Caco-2 (cell line): ENCODE data around the gene CDKN2B-AS1. TPM values are rescaled to one million over a fixed set of nuclear protein-coding genes. Genes with fewer than 3 reads are reported as not detected.

Experiments used
- BruUV-seq: library from RNA; stranded (reverse); fragments of 400-500 nt; replicated peaks from 2 replicates; lab custom pipeline; 2021; lab: Mats Ljungman, UMichigan
- CTCF ChIA-PET: fragments of 300-600 bp; sonication (Branson Sonifier 250); formaldehyde crosslinking; loops from one replicate; lab custom pipeline; 2022; ENCODE audit warnings: antibody characterized with exemption; lab: Charles Lee
- POLR2A ChIA-PET: fragments of 300-600 bp; sonication (Branson Sonifier 250); formaldehyde crosslinking; loops from one replicate; lab custom pipeline; 2022; ENCODE audit warnings: antibody characterized with exemption; lab: Charles Lee
- DNase-seq, 2 experiments: peaks; one replicate each; pipeline versions ENCODE4 v3.0.0 to v3.0.0-alpha.2; 2020 to 2022
- H3K27me3 ChIP-seq: replicated peaks from 2 replicates; pipeline ENCODE4 v1.6.0; 2011; ENCODE audit warnings: low read length; ENCODE audit not compliant: control insufficient read depth, insufficient read depth
- H3K36me3 ChIP-seq: 2 replicates; pipeline ENCODE4 v1.5.1; 2011; ENCODE audit warnings: low read length; ENCODE audit not compliant: control insufficient read depth, insufficient read depth
- H3K4me1 ChIP-seq: fragments of 250-450 bp; sonication (Bioruptor Pico); 2 replicates; pipeline ENCODE4 v1.5.1; 2020; ENCODE audit warnings: mild to moderate bottlenecking
- H3K4me3 ChIP-seq: 2 replicates; pipeline ENCODE4 v1.5.1; 2011; ENCODE audit warnings: low read depth, mild to moderate bottlenecking, control low read depth, low read length
- H3K9me3 ChIP-seq: fragments of 250-450 bp; sonication (Bioruptor Pico); 2 replicates; pipeline ENCODE4 v1.5.1; 2020; ENCODE audit warnings: mild to moderate bottlenecking, moderate library complexity
- H3K27ac Mint-ChIP-seq: one replicate; pipeline ENCODE4 v1.8.0; 2022; ENCODE audit warnings: mixed read lengths; ENCODE audit not compliant: unreplicated experiment
- H3K27me3 Mint-ChIP-seq: one replicate; pipeline ENCODE4 v1.8.0; 2022; ENCODE audit warnings: mixed read lengths; ENCODE audit not compliant: insufficient read depth, unreplicated experiment
- H3K36me3 Mint-ChIP-seq: one replicate; pipeline ENCODE4 v1.8.0; 2022; ENCODE audit warnings: mild to moderate bottlenecking, mixed read lengths; ENCODE audit not compliant: insufficient read depth, unreplicated experiment
- H3K4me1 Mint-ChIP-seq: one replicate; pipeline ENCODE4 v1.8.0; 2022; ENCODE audit warnings: low read depth, mixed read lengths; ENCODE audit not compliant: unreplicated experiment
- H3K4me3 Mint-ChIP-seq: one replicate; pipeline ENCODE4 v1.8.0; 2022; ENCODE audit warnings: mild to moderate bottlenecking, moderate library complexity, mixed read lengths; ENCODE audit not compliant: unreplicated experiment
- H3K9me3 Mint-ChIP-seq: one replicate; pipeline ENCODE4 v1.8.0; 2022; ENCODE audit warnings: mixed read lengths; ENCODE audit not compliant: unreplicated experiment
- CTCF ChIP-seq, 2 experiments: fragments of 200-600 bp in 1 of 2; IDR thresholded peaks; 1 replicate in 1 of 2; 2 replicates in 1 of 2; pipeline versions ENCODE4 v1.5.1 to v1.8.0; 2011 to 2022; ENCODE audit warnings: antibody characterized with exemption in 1 of 2, control low read depth in 1 of 2, inconsistent platforms in 1 of 2, low read depth in 1 of 2, low read length in 1 of 2, mild to moderate bottlenecking in 1 of 2, moderate library complexity in 1 of 2; ENCODE audit not compliant: insufficient read depth in 1 of 2, severe bottlenecking in 1 of 2, unreplicated experiment in 1 of 2
- intact Hi-C: fragments of 100-400 bp; cut with micrococcal nuclease; formaldehyde crosslinking; loops from one replicate; pipeline ENCODE4 v1.10.0; 2022; ENCODE audit not compliant: unreplicated experiment
- total RNA-seq: library from RNA; stranded (reverse); gene quantifications from 2 replicates; pipeline ENCODE4 v1.2.3, GENCODE V29; 2022

CDKN2B-AS1 gene
- total RNA-seq, 1 experiment from 2014 or later = 1.2 TPM

GRCh38 chr9:22143799-22144625 is 149.4 kb downstream of the CDKN2B-AS1 start:
- BruUV-seq = no TSS peak
- no peaks in the 10 kb centered on the region for H3K27me3 Mint-ChIP-seq
- ChIA-PET CTCF (no interaction called here), POLR2A (no interaction called here)
- Histone ChIP-seq H3K36me3 (no peaks in the 10 kb centered on the region), H3K27me3 (no peaks in the 10 kb centered on the region), H3K4me3 (no peak overlapping the region), H3K9me3 (no peaks in the 10 kb centered on the region), H3K4me1 (peaks cover 5% of the 10 kb centered on the region; the same call in 1 of the 2 replicates)
- H3K36me3 Mint-ChIP-seq = no peaks in the 10 kb centered on the region
- intact Hi-C loops = no loop called here
- H3K27ac Mint-ChIP-seq = no peak overlapping the region
- DNase-seq = no peak
- H3K4me1 Mint-ChIP-seq = no peaks in the 10 kb centered on the region
- H3K4me3 Mint-ChIP-seq = no peak overlapping the region
- TF ChIP-seq CTCF (IDR thresholded peaks at IDR 0.05; ENCODE audit: insufficient read depth in 1 of 2, low read depth in 1 of 2, low read length in 1 of 2, severe bottlenecking in 1 of 2, unreplicated experiment in 1 of 2) = no peak
- H3K9me3 Mint-ChIP-seq = no peaks in the 10 kb centered on the region

DNA sequence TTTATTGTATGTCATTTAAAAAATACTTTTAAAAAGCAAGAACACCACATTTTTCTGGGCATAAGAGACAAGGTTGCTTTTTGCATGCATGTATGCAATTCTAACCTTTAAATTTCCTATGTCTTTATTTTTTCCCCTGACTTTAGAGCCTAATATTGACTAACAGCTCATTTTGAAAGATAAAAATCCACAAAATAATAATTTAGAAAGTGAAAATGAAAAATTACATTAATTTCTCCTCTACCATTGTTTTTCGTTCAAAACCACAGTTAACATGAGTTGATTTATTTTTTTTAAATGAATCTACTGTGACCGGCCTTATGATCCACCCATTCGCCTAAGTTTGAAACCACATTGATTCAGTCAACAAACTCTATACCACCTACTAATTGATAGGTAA is 152.0 kb downstream of the CDKN2B-AS1 start:
- DNase-seq = no peak
- Histone ChIP-seq H3K27me3 (no peaks in the 10 kb centered on the region), H3K4me3 (no peak overlapping the region), H3K36me3 (no peaks in the 10 kb centered on the region), H3K9me3 (no peaks in the 10 kb centered on the region), H3K4me1 (peaks cover 5% of the 10 kb centered on the region; the same call in 1 of the 2 replicates)
- POLR2A ChIA-PET = no interaction called here
- TF ChIP-seq CTCF (IDR thresholded peaks at IDR 0.05; ENCODE audit: insufficient read depth in 1 of 2, low read depth in 1 of 2, low read length in 1 of 2, severe bottlenecking in 1 of 2, unreplicated experiment in 1 of 2) = no peak
- H3K9me3 Mint-ChIP-seq = no peaks in the 10 kb centered on the region
- no peaks in the 10 kb centered on the region for H3K36me3 Mint-ChIP-seq
- peaks cover 4% of the 10 kb centered on the region for H3K27me3 Mint-ChIP-seq
- no peak overlapping the region for H3K4me3 Mint-ChIP-seq
- BruUV-seq = no TSS peak
- no peak overlapping the region for H3K27ac Mint-ChIP-seq
- intact Hi-C loops = no loop called here
- CTCF ChIA-PET = no interaction called here
- H3K4me1 Mint-ChIP-seq = no peaks in the 10 kb centered on the region

DNA sequence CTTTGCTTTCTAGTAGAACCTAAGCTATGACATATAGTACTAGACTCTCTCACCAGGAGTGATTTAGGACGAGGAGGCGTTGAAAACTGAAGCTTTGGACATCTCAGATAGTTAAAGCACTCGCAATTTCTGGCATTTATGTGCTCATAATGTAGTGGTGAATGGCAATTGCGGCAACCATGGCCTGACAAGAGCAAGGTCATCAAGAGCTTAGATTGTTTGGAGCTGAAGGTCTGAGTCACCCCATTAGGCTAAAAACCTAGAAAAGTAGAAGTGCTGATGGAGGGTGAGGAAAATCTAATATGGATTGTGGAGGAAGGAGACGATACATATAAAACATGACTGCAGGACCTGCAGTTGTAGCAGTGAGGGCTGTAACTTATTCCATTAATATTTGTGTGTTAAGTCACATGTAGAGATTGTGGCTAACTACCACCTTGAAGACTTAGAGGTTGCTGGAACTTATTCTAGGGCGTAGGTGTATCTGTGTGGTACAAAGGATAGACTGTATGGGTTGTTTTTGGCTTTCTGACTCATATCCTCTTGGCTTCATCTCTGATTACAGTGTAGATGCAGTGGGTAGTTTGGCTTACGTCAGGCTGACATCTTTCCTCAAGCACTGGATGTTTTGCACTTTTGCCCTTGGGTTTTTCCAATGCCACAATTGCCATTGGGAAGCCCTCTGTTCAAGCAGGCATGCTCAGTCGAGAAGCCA is 153.4 kb downstream of the CDKN2B-AS1 start:
- CTCF ChIA-PET = no interaction called here
- no peaks in the 10 kb centered on the region for H3K36me3 ChIP-seq
- Mint-ChIP-seq H3K27me3 (peaks cover 4% of the 10 kb centered on the region), H3K27ac (no peak overlapping the region), H3K9me3 (no peaks in the 10 kb centered on the region), H3K4me1 (no peaks in the 10 kb centered on the region), H3K36me3 (no peaks in the 10 kb centered on the region), H3K4me3 (no peak overlapping the region)
- DNase-seq = no peak
- TF ChIP-seq CTCF (IDR thresholded peaks at IDR 0.05; ENCODE audit: insufficient read depth in 1 of 2, low read depth in 1 of 2, low read length in 1 of 2, severe bottlenecking in 1 of 2, unreplicated experiment in 1 of 2) = no peak
- no peak overlapping the region for H3K4me3 ChIP-seq
- no peaks in the 10 kb centered on the region for H3K27me3 ChIP-seq
- POLR2A ChIA-PET = no interaction called here
- H3K9me3 ChIP-seq = no peaks in the 10 kb centered on the region
- H3K4me1 ChIP-seq = peaks cover 2% of the 10 kb centered on the region; the same call in 1 of the 2 replicates
- intact Hi-C loops = no loop called here
- no TSS peak for BruUV-seq
